Renal cortical epithelial cell (primary cell): Measurements from ENCODE around the gene SPATA4. TPM values are rescaled to one million over a fixed set of nuclear protein-coding genes. Genes with fewer than 3 reads are reported as not detected.
A peak's percentile ranks its signal among the peaks of the same experiment; 100 is the strongest.

ENCODE experiments used
- DNase-seq: peaks from one replicate; pipeline ENCODE4 v3.0.0-alpha.2; 2011; ENCODE audit warnings: low read depth
- total RNA-seq: library from RNA; depleted of rRNA; stranded (reverse); fragments of >200 nt; gene quantifications from 2 replicates; pipeline ENCODE4 v1.2.3, GENCODE V29; 2014

Gene SPATA4
- total RNA-seq, 1 donor from 2014 or later: 0.65 TPM

- DNase-seq: peak; percentile 9
Measured at GRCh38 chr4:176189891-176190795, 5.2 kb downstream of the SPATA4 start.

- DNase-seq: peak; percentile 67
Measured at GRCh38 chr4:176188654-176189053, 6.7 kb downstream of the SPATA4 start.

- DNase-seq: peak; percentile 90
Measured at GRCh38 chr4:176187624-176188023, 7.8 kb downstream of the SPATA4 start.

- DNase-seq: peak; percentile 44
Measured at GRCh38 chr4:176186671-176187395, 8.6 kb downstream of the SPATA4 start.

GRCh38 chr4:176186067-176186466 is 9.3 kb downstream of the SPATA4 start:
- DNase-seq: peak; percentile 60

GRCh38 chr4:176185051-176185450 is 10.3 kb downstream of the SPATA4 start:
- peak; percentile 14 for DNase-seq

GRCh38 chr4:176163041-176163440 is 32.3 kb downstream of the SPATA4 start:
- no peak for DNase-seq

- no peak for DNase-seq
Measured at GRCh38 chr4:176156656-176157055, 38.7 kb downstream of the SPATA4 start.

- DNase-seq: no peak
Measured at GRCh38 chr4:176153124-176153523, 42.3 kb downstream of the SPATA4 start.

- no peak for DNase-seq
Measured at GRCh38 chr4:176150704-176151103, 44.7 kb downstream of the SPATA4 start.

- peak; percentile 46 for DNase-seq
Measured at GRCh38 chr4:176150356-176150682, 45.1 kb downstream of the SPATA4 start.

- DNase-seq: no peak
Measured at GRCh38 chr4:176149680-176150355, 45.6 kb downstream of the SPATA4 start.

GRCh38 chr4:176142253-176142652 is 53.1 kb downstream of the SPATA4 start:
- DNase-seq: no peak

- no peak for DNase-seq
Measured at GRCh38 chr4:176139518-176139917, 55.9 kb downstream of the SPATA4 start.

GRCh38 chr4:176137631-176138030 is 57.8 kb downstream of the SPATA4 start:
- peak; percentile 18 for DNase-seq

GRCh38 chr4:176134670-176135069 is 60.7 kb downstream of the SPATA4 start:
- DNase-seq: no peak

Other genes starting within 250 kb of the SPATA4 start
- 0.87 and 5.5 TPM in 2 replicates for gene WDR17, start 129.7 kb downstream of the SPATA4 start, total RNA-seq
- 0.50 and 0.69 TPM in 2 replicates for gene ASB5, start 73.6 kb upstream of the SPATA4 start, total RNA-seq
- 107 and 170 TPM in 2 replicates for gene SPCS3, start 124.4 kb upstream of the SPATA4 start, total RNA-seq